Type B pancreatic cell (in vitro differentiated cells): Measurements from ENCODE around the gene LMCD1. TPM values are rescaled to one million over a fixed set of nuclear protein-coding genes. Genes with fewer than 3 reads are reported as not detected.

Source experiments
- DNase-seq: peaks from one replicate; pipeline ENCODE4 v3.0.0; 2021; ENCODE audit warnings: mixed read lengths; ENCODE audit not compliant: unreplicated experiment; ENCODE audit errors: extremely low spot score
- H3K27ac Mint-ChIP-seq: 2 replicates; pipeline ENCODE4 v1.8.0; 2021; ENCODE audit warnings: mild to moderate bottlenecking, mixed read lengths
- H3K27me3 Mint-ChIP-seq: 2 replicates; pipeline ENCODE4 v1.8.0; 2021; ENCODE audit warnings: mixed read lengths
- H3K36me3 Mint-ChIP-seq: 2 replicates; pipeline ENCODE4 v1.8.0; 2021; ENCODE audit warnings: mixed read lengths
- H3K4me1 Mint-ChIP-seq: one replicate; pipeline ENCODE4 v1.8.0; 2021; ENCODE audit warnings: mixed read lengths; ENCODE audit not compliant: unreplicated experiment
- H3K4me3 Mint-ChIP-seq: 2 replicates; pipeline ENCODE4 v1.8.0; 2021; ENCODE audit warnings: mild to moderate bottlenecking, mixed read lengths
- H3K9me3 Mint-ChIP-seq: 2 replicates; pipeline ENCODE4 v1.8.0; 2021; ENCODE audit warnings: mixed read lengths
- CTCF ChIP-seq: fragments of 200-600 bp; sonication (generic); conservative IDR thresholded peaks from 2 replicates; pipeline ENCODE4 v1.5.0; 2021; ENCODE audit warnings: antibody characterized with exemption, mild to moderate bottlenecking
- total RNA-seq: library from RNA; stranded (reverse); gene quantifications from 2 replicates; pipeline ENCODE4 v1.2.1, GENCODE V29; 2021; ENCODE audit warnings: low replicate concordance

The LMCD1 gene
- total RNA-seq, 1 donor from 2014 or later: 33.1 TPM

GRCh38 chr3:8559351-8559750 lies 57.7 kb downstream of the LMCD1 start:
- Mint-ChIP-seq H3K36me3 (peaks cover 7% of the 10 kb centered on the region), H3K9me3 (no peaks in the 10 kb centered on the region), H3K27me3 (no peaks in the 10 kb centered on the region), H3K4me3 (no peak overlapping the region), H3K4me1 (peaks cover 19% of the 10 kb centered on the region), H3K27ac (no peak overlapping the region)
- DNase-seq: no peak
- TF ChIP-seq CTCF: no peak

- Mint-ChIP-seq H3K27ac (no peak overlapping the region), H3K36me3 (peaks cover 7% of the 10 kb centered on the region), H3K4me1 (peaks cover 11% of the 10 kb centered on the region), H3K4me3 (no peak overlapping the region), H3K9me3 (no peaks in the 10 kb centered on the region), H3K27me3 (no peaks in the 10 kb centered on the region)
- no peak for TF ChIP-seq CTCF
- DNase-seq: no peak
These were observed 58.9 kb downstream of the LMCD1 start for GRCh38 chr3:8560366-8561007.

GRCh38 chr3:8561370-8561769 lies 59.7 kb downstream of the LMCD1 start:
- TF ChIP-seq CTCF: no peak
- Mint-ChIP-seq H3K4me1 (peaks cover 4% of the 10 kb centered on the region), H3K9me3 (no peaks in the 10 kb centered on the region), H3K4me3 (no peak overlapping the region), H3K27me3 (no peaks in the 10 kb centered on the region), H3K27ac (no peak overlapping the region), H3K36me3 (peaks cover 7% of the 10 kb centered on the region)
- DNase-seq: no peak

GRCh38 chr3:8562081-8562595 lies 60.5 kb downstream of the LMCD1 start:
- no peak overlapping the region for H3K27ac Mint-ChIP-seq
- no peak for DNase-seq
- H3K4me3 Mint-ChIP-seq: no peak overlapping the region
- TF ChIP-seq CTCF: no peak
- peaks cover 4% of the 10 kb centered on the region for H3K4me1 Mint-ChIP-seq
- H3K36me3 Mint-ChIP-seq: peaks cover 7% of the 10 kb centered on the region
- no peaks in the 10 kb centered on the region for H3K9me3 Mint-ChIP-seq
- no peaks in the 10 kb centered on the region for H3K27me3 Mint-ChIP-seq

GRCh38 chr3:8563146-8563545 lies 61.5 kb downstream of the LMCD1 start:
- Mint-ChIP-seq H3K27ac (no peak overlapping the region), H3K4me1 (peaks cover 4% of the 10 kb centered on the region), H3K9me3 (no peaks in the 10 kb centered on the region), H3K27me3 (no peaks in the 10 kb centered on the region), H3K36me3 (peaks cover 7% of the 10 kb centered on the region), H3K4me3 (no peak overlapping the region)
- DNase-seq: no peak
- TF ChIP-seq CTCF: no peak
